ENCODE results near the gene PIGS.

The PIGS gene

GRCh38 chr17:28506763-28507487 lies 64.4 kb downstream of the PIGS start:
- DNase-seq (ENCODE audit: low read depth): no peak

- DNase-seq (ENCODE audit: low read depth): no peak
These were observed 65.2 kb downstream of the PIGS start, which contains the start of gene FOXN1 for GRCh38 chr17:28505986-28506665. Gene FOXN1 (plus strand): TSS chr17:28506348. CDS start chr17:28523970, 17,622 bp downstream.

- DNase-seq (ENCODE audit: low read depth): no peak
These were observed 67.9 kb downstream of the PIGS start for GRCh38 chr17:28503420-28503819.
